ENCODE data around the gene CARD10. TPM values are rescaled to one million over a fixed set of nuclear protein-coding genes. Genes with fewer than 3 reads are reported as not detected.

Gene CARD10
- total and polyA plus RNA-seq, 2 of the 8 experiments (the other 6 are each of a cell fraction or from before 2014, with no cell fraction given): 13.5 to 14.4 TPM

DNA sequence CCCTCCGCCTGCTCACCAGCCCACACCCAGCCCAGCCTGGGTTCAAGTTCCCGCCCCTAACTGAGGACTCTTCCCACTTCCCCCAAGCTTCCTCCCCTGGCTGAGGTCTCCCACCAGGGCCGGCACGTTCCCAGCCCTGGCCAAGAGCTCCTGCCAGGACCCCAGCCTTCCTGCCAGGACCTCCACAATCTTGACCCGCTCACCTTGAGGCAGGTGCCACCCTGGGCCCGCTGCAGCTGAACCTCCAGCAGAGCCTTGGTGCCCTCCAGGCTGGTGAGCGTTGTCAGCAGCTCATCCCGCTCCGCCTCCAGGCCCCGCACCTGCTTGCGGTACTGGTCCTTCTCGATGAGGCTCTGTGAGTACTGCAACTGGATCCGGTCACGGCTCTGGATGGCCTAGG is 13.2 kb downstream of the CARD10 start:
- H3K23me2 ChIP-seq (ENCODE audit: low read depth, low read length): no peaks in the 10 kb centered on the region
- H2AK5ac ChIP-seq (ENCODE audit: low read depth, low read length): no peak overlapping the region
- no peaks in the 10 kb centered on the region for H3K79me1 ChIP-seq (ENCODE audit: low read depth, low read length)
- H3K18ac ChIP-seq (ENCODE audit: extremely low read depth, low read length): no peak overlapping the region
- no peak overlapping the region for H4K5ac ChIP-seq (ENCODE audit: insufficient read length, low read depth, low read length)
- H3K23ac ChIP-seq (ENCODE audit: insufficient read length): no peak overlapping the region
- no peaks in the 10 kb centered on the region; a peak in 2 of 8 replicates for H3K36me3 ChIP-seq (ENCODE audit: control insufficient read depth in 2 of 4, insufficient read depth in 4 of 4, low read length in 3 of 4)
- CTCF ChIA-PET (ENCODE audit: partially characterized antibody): interaction anchor here (0.9 to 7.3 kb wide), 12 partner anchors 9 to 245 kb away, joined by 3 to 45 read pairs (median 6); partner anchors contain the start of gene MFNG
- no peak overlapping the region for H2BK20ac ChIP-seq (ENCODE audit: low read length)
- H2AFZ ChIP-seq (ENCODE audit: low read length): no peak overlapping the region
- no peak overlapping the region for H3K56ac ChIP-seq (replicated peaks; ENCODE audit: insufficient read length, low read depth, low read length)
- no peak overlapping the region for H2BK15ac ChIP-seq (ENCODE audit: low read length)
- FAIRE-seq: no peak
- no peak for DNase-seq (ENCODE audit: low read depth in 1 of 2, low spot score in 2 of 2)
- H3K27ac ChIP-seq (ENCODE audit: low read depth, low read length): no peak overlapping the region
- H3K4me1 ChIP-seq (replicated peaks in 1 of 4; ENCODE audit: control insufficient read depth in 3 of 4, insufficient read depth in 4 of 4, low read length in 3 of 4): peaks cover 0 to 14% (median 8%) of the 10 kb centered on the region in 4 experiments; a peak in 5 of 7 replicates
- H4K91ac ChIP-seq (replicated peaks; ENCODE audit: insufficient read length, low read length): no peak overlapping the region
- no peak overlapping the region for H2BK5ac ChIP-seq (ENCODE audit: low read depth, low read length)
- H3K4ac ChIP-seq (replicated peaks; ENCODE audit: insufficient read length, low read depth, low read length): no peak overlapping the region
- no peak overlapping the region for H3K4me3 ChIP-seq (ENCODE audit: extremely low read depth in 1 of 4, insufficient read depth in 2 of 4, low read depth in 3 of 4, low read length in 4 of 4)
- no peaks in the 10 kb centered on the region for H3K79me2 ChIP-seq (ENCODE audit: control insufficient read depth in 1 of 2, insufficient read depth in 2 of 2, low read length in 2 of 2)
- no peak overlapping the region for H3K9ac ChIP-seq (replicated peaks in 1 of 4; ENCODE audit: extremely low read depth in 1 of 4, low read depth in 3 of 4, low read length in 3 of 4)
- POLR2A ChIA-PET (ENCODE audit: partially characterized antibody): interaction anchor here (1.0 to 1.4 kb wide), 2 partner anchors 14 to 22 kb away, joined by 4 to 5 read pairs; partner anchors contain the start of gene CARD10
- no peak overlapping the region for H2BK12ac ChIP-seq (ENCODE audit: low read depth, low read length)
- no peak overlapping the region for H2BK120ac ChIP-seq (replicated peaks; ENCODE audit: low read depth, low read length)
- no peaks in the 10 kb centered on the region for H3K9me3 ChIP-seq (ENCODE audit: insufficient read depth in 2 of 2, low read depth in 1 of 2, low read length in 1 of 2)
- H4K8ac ChIP-seq (ENCODE audit: extremely low read depth, insufficient read depth, low read length): 0 out of 2 replicates have a peak overlapping the region, but pooled peaks have one; percentile 31
- no peaks in the 10 kb centered on the region for H4K20me1 ChIP-seq (replicated peaks in 1 of 2; ENCODE audit: control insufficient read depth in 1 of 2, insufficient read depth in 2 of 2, low read length in 2 of 2)
- H3K4me2 ChIP-seq (ENCODE audit: insufficient read depth in 1 of 2, low read depth in 2 of 2, low read length in 2 of 2): no peak overlapping the region
- WGBS, 2 experiments (ENCODE audit: extremely low coverage in 1 of 2, insufficient coverage in 1 of 2, insufficient read length in 1 of 2, insufficient replicate concordance in 2 of 2, low coverage in 1 of 2, low lambda C conversion rate in 2 of 2, missing lambda C conversion rate in 1 of 2): 84% methylated on average over 13 of the region's 14 CpGs; no CpG with 5 or more reads in 1 of the 2 experiments
- no peaks in the 10 kb centered on the region; a peak in 1 of 7 replicates for H3K27me3 ChIP-seq (replicated peaks in 1 of 4; ENCODE audit: control insufficient read depth in 3 of 4, extremely low read depth in 1 of 4, insufficient read depth in 3 of 4, low read length in 3 of 4)
- H3K14ac ChIP-seq (ENCODE audit: insufficient read length): no peak overlapping the region
- TF ChIP-seq EGR1 (IDR thresholded peaks at IDR 0.05; ENCODE audit: borderline replicate concordance, low read depth, low read length): no peak
- TF ChIP-seq EP300 (IDR thresholded peaks at IDR 0.05; ENCODE audit: borderline replicate concordance in 1 of 2, low read depth in 2 of 2, low read length in 2 of 2): no peak
- TF ChIP-seq HDAC6 (IDR thresholded peaks at IDR 0.05; ENCODE audit: low read depth, low read length): no peak
- no peak for TF ChIP-seq CEBPB (IDR thresholded peaks at IDR 0.05; ENCODE audit: low read depth, low read length)
